ENCODE results near the gene ANKS6. TPM values are rescaled to one million over a fixed set of nuclear protein-coding genes. Genes with fewer than 3 reads are reported as not detected.

Gene ANKS6
- total RNA-seq, 4 donors from 2014 or later: 10.3 to 23.0 (median 12.2) TPM

- TF ChIP-seq, protein P1, sequence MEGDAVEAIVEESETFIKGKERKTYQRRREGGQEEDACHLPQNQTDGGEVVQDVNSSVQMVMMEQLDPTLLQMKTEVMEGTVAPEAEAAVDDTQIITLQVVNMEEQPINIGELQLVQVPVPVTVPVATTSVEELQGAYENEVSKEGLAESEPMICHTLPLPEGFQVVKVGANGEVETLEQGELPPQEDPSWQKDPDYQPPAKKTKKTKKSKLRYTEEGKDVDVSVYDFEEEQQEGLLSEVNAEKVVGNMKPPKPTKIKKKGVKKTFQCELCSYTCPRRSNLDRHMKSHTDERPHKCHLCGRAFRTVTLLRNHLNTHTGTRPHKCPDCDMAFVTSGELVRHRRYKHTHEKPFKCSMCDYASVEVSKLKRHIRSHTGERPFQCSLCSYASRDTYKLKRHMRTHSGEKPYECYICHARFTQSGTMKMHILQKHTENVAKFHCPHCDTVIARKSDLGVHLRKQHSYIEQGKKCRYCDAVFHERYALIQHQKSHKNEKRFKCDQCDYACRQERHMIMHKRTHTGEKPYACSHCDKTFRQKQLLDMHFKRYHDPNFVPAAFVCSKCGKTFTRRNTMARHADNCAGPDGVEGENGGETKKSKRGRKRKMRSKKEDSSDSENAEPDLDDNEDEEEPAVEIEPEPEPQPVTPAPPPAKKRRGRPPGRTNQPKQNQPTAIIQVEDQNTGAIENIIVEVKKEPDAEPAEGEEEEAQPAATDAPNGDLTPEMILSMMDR (IDR thresholded peaks at IDR 0.05; ENCODE audit: low read depth): no peak
These were observed 6.1 kb downstream of the ANKS6 start for GRCh38 chr9:98790134-98790841.

- TF ChIP-seq, protein P1 (IDR thresholded peaks at IDR 0.05; ENCODE audit: low read depth): no peak
These were observed 6.7 kb downstream of the ANKS6 start for GRCh38 chr9:98789483-98790133.

DNA sequence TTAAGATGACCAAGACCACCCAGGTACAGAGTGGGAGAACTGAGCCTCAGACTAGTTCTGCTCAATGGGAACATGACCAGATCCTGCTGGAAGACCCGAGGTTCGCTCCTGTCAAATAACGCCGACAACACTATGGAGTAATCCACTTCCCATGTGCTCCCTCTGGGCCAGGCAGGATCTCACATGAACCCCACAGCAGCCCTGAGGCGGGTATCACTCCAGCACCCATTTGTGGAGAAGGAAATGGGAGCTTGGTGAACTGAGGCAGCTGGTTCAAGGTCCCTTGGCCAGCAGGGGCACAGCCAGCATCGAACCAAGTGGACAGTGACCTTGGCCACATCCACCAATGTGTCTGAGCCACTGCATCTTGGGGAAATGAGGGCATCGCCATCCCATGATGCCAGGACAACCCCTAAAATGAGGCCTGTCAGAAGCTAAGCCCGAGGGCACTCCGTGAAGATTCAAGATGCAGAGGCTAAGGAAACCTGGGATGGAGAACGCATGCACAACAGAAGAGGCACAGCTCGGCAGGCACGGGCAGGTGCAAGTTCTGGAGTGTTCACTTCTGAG, 8.5 kb downstream of the ANKS6 start:
- TF ChIP-seq, protein P1 (IDR thresholded peaks at IDR 0.05; ENCODE audit: low read depth): no peak

- TF ChIP-seq, protein P1 (IDR thresholded peaks at IDR 0.05; ENCODE audit: low read depth): no peak
These were observed 9.4 kb downstream of the ANKS6 start for GRCh38 chr9:98786750-98787510.

GRCh38 chr9:98784831-98785806, 11.2 kb downstream of the ANKS6 start:
- TF ChIP-seq, protein P1 (IDR thresholded peaks at IDR 0.05; ENCODE audit: low read depth): no peak

- TF ChIP-seq, protein P1 (IDR thresholded peaks at IDR 0.05; ENCODE audit: low read depth): no peak
These were observed 12.7 kb downstream of the ANKS6 start for GRCh38 chr9:98783518-98784226.
